Left ventricle myocardium superior (tissue), 1 donor: ENCODE data around the gene TPK1. TPM values are rescaled to one million over a fixed set of nuclear protein-coding genes. Genes with fewer than 3 reads are reported as not detected.
A peak's percentile ranks its signal among the peaks of the same experiment; 100 is the strongest.

Experiments
- ATAC-seq: fragments of 200-7000 bp; cut with Tn5 transposase; one replicate; pipeline ENCODE4 v1.9.1; 2020; ENCODE audit warnings: mild to moderate bottlenecking, moderate library complexity
- DNase-seq: peaks from one replicate; pipeline ENCODE4 v3.0.0-alpha.2; 2020
- intact Hi-C: fragments of 100-400 bp; cut with micrococcal nuclease; formaldehyde crosslinking; loops from one replicate; pipeline ENCODE4 v1.11.0; 2022
- total RNA-seq: library from RNA; stranded (reverse); fragmentation: NEBNext Ultra II Directional; extraction: Animal tissue kit (Norgen Biotek cat#: 25700); gene quantifications from one replicate; pipeline ENCODE4 v1.2.1, GENCODE V29; 2021
- donor health status: DM: no; HTN: yes; CAD: no; lungs with severe emphysema.

TPK1 gene
- total RNA-seq, 1 donor from 2014 or later: 4.9 TPM

GRCh38 chr7:144670218-144670617 is 165.6 kb downstream of the TPK1 start:
- ATAC-seq (no peak), DNase-seq (no peak)
- intact Hi-C loops: no loop called here

GRCh38 chr7:144668503-144668902 is 167.3 kb downstream of the TPK1 start:
- DNase-seq (no peak), ATAC-seq (no peak)
- intact Hi-C loops: no loop called here

- ATAC-seq (no peak), DNase-seq (no peak)
- intact Hi-C loops: no loop called here
These were observed 170.0 kb downstream of the TPK1 start for GRCh38 chr7:144665689-144666381.

GRCh38 chr7:144659211-144659610 is 176.6 kb downstream of the TPK1 start:
- no peak for ATAC-seq
- intact Hi-C loops: no loop called here

GRCh38 chr7:144656965-144657517 is 178.8 kb downstream of the TPK1 start:
- ATAC-seq (no peak), DNase-seq (no peak)
- intact Hi-C loops: no loop called here

More at GRCh38 chr7:144659211-144659610, 176.6 kb downstream of the TPK1 start:
- no peak for DNase-seq

GRCh38 chr7:144653449-144653848 is 182.4 kb downstream of the TPK1 start:
- intact Hi-C loops: no loop called here
- DNase-seq (no peak), ATAC-seq (no peak)

- no peak for ATAC-seq
- peak; percentile 26 for DNase-seq
- intact Hi-C loops: no loop called here
These were observed 185.4 kb downstream of the TPK1 start for GRCh38 chr7:144650439-144650838.

- no peak for ATAC-seq
- intact Hi-C loops: no loop called here
- no peak for DNase-seq
These were observed 186.7 kb downstream of the TPK1 start for GRCh38 chr7:144649120-144649519.

- intact Hi-C loops: no loop called here
- ATAC-seq (no peak), DNase-seq (no peak)
These were observed 194.3 kb downstream of the TPK1 start for GRCh38 chr7:144641389-144642044.

GRCh38 chr7:144632724-144633123 is 203.1 kb downstream of the TPK1 start:
- intact Hi-C loops: no loop called here
- no peak for ATAC-seq

GRCh38 chr7:144629598-144629997 is 206.3 kb downstream of the TPK1 start:
- intact Hi-C loops: no loop called here
- ATAC-seq (no peak), DNase-seq (no peak)

More at GRCh38 chr7:144632724-144633123, 203.1 kb downstream of the TPK1 start:
- no peak for DNase-seq

- no peak for ATAC-seq
- DNase-seq: no peak
- intact Hi-C loops: no loop called here
These were observed 206.8 kb downstream of the TPK1 start for GRCh38 chr7:144629011-144629410.

GRCh38 chr7:144628176-144628575 is 207.7 kb downstream of the TPK1 start:
- ATAC-seq: no peak
- intact Hi-C loops: no loop called here

GRCh38 chr7:144622745-144623144 is 213.1 kb downstream of the TPK1 start:
- ATAC-seq (no peak), DNase-seq (no peak)
- intact Hi-C loops: no loop called here

More at GRCh38 chr7:144628176-144628575, 207.7 kb downstream of the TPK1 start:
- DNase-seq: no peak

GRCh38 chr7:144606261-144606660 is 229.6 kb downstream of the TPK1 start:
- intact Hi-C loops: no loop called here
- ATAC-seq: no peak
- DNase-seq: no peak

- intact Hi-C loops: no loop called here
- DNase-seq (no peak), ATAC-seq (no peak)
These were observed 238.9 kb downstream of the TPK1 start for GRCh38 chr7:144596953-144597352.

GRCh38 chr7:144594580-144594979 is 241.3 kb downstream of the TPK1 start:
- intact Hi-C loops: no loop called here
- no peak for DNase-seq
- ATAC-seq: no peak

- ATAC-seq (peak; percentile 57), DNase-seq (no peak)
- intact Hi-C loops: no loop called here
These were observed 247.2 kb downstream of the TPK1 start for GRCh38 chr7:144588559-144589051.

- ATAC-seq (no peak), DNase-seq (no peak)
- intact Hi-C loops: no loop called here
These were observed 248.2 kb downstream of the TPK1 start for GRCh38 chr7:144587701-144588100.

GRCh38 chr7:144584726-144585125 is 251.1 kb downstream of the TPK1 start:
- ATAC-seq: no peak
- DNase-seq: no peak
- intact Hi-C loops: no loop called here
